ENCODE results near the gene CKS2. TPM values are rescaled to one million over a fixed set of nuclear protein-coding genes. Genes with fewer than 3 reads are reported as not detected.
"Not testable (repeated sequence)": the region's sequence is repeated elsewhere in the genome, so short reads cannot be mapped to it uniquely, and the experiment has no call there.

CKS2 gene
- 412 and 461 TPM in 2 replicates for total RNA-seq (2014; rRNA removed; shearing (Covaris generic); ENCODE audit: low replicate concordance)

DNA sequence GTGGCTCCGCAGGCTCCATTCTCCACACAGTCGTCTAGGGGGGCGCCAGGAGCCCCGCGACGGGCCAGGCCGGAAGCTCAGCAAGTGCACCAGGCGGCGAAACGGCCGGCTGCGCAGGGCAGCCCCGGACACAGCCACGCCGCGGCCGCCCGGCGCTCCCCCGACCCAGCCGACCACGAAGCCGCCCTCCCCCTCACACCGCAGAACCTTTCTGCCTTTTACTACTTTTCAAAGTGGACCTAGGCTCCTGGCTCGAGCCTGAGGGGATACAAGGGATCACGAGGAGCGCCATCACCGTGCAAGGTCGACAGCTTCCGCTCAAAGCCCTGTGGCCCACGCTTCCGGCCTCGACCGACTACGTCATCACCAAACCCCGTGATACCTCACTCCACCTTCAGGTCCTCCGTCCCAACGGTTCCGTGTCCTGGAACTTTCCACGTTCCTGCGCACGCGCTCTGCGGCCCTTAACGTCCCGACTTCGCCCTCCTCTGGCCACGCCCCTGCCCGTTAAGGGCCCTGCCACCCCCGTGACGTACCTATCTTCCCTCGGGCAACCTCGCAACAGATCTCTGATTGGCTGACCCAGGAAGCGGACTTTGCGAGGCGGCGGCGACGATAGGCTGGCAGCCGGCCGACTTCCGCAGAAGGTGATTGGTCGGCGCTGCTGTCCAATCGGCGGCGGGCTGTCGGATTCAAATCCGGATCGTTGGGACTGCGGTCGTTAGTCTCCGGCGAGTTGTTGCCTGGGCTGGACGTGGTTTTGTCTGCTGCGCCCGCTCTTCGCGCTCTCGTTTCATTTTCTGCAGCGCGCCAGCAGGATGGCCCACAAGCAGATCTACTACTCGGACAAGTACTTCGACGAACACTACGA lies at the start of gene CKS2:
CKS2 (plus strand) TSS at position 721 of the 871 bp plus-strand sequence; CDS start at position 819, 98 bp downstream.
- peak; percentile 100 for DNase-seq (ENCODE audit: low read depth)
- in situ Hi-C loops (cut with HindIII; ENCODE audit: low pct_unique_long_range_greater_than_20kb, low sequenced_read_pairs), result no loop called here

DNA sequence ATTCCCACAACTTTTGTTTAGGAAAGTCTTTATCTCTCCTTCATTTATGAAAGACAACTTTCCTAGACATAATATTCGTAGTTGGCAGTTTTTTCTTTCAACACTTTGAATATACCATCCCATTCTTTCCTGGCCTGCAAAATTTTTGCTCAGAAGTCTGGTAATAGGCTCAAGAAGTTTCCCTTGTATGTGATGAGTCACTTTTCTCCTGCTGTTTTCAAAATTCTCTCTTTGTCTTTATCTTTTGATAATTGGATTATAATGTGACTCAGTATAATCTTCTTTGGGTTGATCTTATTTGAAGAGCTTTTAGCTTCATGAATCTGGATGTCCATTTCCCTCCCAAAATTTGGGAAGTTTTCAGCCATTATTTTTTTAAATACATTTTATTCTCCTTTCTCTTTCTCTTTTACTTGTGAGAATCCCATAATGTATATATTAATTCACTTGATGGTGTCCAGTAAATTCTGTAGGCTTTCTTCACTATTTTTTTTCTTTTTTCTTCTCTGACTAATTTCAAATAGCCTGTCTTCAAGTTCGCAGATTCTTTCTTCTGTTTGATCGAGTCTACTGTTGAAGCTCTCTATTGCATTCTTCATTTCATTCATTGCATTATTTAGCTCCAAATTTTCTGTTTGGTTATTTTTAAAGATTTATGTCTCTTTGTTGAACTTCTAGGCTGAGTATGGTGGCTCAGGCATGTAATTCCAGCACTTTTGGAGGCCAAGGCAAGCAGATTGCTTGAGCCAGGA lies 37.3 kb upstream of the CKS2 start:
- DNase-seq (ENCODE audit: low read depth), result no peak
- in situ Hi-C loops (cut with HindIII; ENCODE audit: low pct_unique_long_range_greater_than_20kb, low sequenced_read_pairs), result no loop called here

DNA sequence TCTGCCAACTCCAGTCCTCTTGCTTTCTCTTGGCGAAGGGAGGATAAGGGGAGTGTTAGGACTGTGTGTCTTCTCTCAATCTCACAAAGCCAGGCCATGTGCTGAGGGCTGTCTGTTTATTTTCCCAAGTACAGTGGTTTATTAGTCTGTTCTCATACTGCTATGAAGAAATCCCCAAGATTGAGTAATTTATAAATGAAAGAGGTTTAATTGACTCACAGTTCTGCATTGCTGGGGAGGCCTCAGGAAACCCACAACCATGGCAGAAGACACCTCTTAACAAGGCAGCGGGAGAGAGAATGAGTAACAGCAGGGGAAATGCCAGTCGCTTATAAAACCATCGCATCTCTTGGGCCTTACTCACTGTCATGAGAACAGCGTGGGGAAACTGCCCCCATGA lies 36.2 kb upstream of the CKS2 start:
- DNase-seq (ENCODE audit: low read depth), result no peak
- in situ Hi-C loops (cut with HindIII; ENCODE audit: low pct_unique_long_range_greater_than_20kb, low sequenced_read_pairs), result no loop called here

DNA sequence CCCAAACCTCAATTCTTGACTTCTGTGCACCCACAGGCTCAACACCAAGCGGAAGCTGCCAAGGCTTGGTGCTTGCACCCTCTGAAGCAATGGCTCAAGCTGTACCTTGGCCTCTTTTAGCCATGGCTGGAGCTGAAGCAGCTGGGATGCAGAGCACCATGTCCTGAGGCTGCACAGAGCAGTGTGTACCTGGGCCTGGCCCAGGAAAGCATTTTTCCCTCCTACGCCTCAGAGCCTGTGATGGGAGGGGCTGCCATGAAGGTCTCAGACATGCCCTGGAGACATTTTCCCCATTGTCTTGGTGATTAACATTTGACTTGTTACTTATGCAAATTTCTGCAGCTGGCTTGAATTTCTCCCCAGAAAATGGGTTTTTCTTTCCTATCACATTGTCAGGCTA lies 35.0 kb upstream of the CKS2 start:
- DNase-seq (ENCODE audit: low read depth); in situ Hi-C loops (cut with HindIII; ENCODE audit: low pct_unique_long_range_greater_than_20kb, low sequenced_read_pairs): not testable (repeated sequence)

DNA sequence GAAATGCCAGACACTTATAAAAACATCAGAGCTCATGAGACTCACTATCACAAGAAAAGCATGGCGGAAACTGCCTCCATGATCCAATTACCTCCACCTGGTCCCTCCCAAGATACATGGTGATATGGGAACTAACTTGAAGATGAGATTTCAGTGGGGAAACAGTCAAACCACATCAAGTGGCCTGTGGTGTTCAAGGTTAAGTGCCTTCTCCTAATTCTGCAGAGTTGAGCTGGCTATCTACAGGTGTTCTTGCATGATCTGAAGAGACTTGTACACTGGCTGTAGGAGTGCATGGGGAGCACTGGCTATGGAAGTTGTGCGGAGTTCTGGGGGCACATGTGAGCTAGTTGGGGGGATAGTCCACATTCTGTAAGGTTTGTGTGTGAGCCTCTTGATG lies 34.0 kb upstream of the CKS2 start:
- DNase-seq (ENCODE audit: low read depth), result no peak
- in situ Hi-C loops (cut with HindIII; ENCODE audit: low pct_unique_long_range_greater_than_20kb, low sequenced_read_pairs), result no loop called here

DNA sequence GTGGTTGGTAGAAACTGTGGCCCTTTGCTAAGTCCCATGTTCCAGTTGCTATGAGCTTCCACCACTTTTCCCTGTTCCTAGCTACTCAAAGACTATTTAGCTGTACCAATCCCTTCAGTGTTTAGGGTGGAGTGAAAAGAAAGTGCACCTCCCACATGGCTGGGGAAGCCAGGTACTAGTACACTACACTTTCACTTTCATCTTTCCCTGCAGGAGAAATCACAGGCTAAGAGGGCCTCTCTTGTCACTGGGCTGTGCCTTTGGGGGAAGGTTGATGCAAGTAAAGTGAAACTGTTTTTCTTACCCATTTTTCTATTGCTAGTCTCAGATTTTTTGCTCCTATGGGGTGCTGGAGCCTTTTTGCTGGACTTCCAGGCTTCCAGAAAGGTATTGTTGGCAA lies 33.5 kb upstream of the CKS2 start:
- in situ Hi-C loops (cut with HindIII; ENCODE audit: low pct_unique_long_range_greater_than_20kb, low sequenced_read_pairs), result no loop called here
- peak; percentile 7 for DNase-seq (ENCODE audit: low read depth)

DNA sequence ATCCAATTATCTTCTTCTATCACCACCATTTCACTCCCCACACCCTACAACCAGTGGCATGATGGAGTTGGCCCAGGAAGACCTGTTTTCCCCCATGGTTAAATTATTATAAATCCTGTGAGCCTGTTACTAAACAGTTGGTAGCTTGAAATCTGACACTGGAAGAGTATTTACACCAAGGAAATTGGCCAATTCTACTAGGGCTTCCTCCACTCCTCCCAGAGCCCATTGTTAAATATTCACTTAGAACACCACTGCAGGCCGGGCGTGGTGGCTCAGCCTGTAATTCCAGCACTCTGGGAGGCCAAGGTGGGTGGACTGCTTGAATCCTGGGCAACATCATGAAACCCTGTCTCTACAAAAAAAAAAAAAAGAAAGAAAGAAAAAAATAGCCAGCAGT lies 32.4 kb upstream of the CKS2 start:
- in situ Hi-C loops (cut with HindIII; ENCODE audit: low pct_unique_long_range_greater_than_20kb, low sequenced_read_pairs), result no loop called here
- DNase-seq (ENCODE audit: low read depth), result no peak

DNA sequence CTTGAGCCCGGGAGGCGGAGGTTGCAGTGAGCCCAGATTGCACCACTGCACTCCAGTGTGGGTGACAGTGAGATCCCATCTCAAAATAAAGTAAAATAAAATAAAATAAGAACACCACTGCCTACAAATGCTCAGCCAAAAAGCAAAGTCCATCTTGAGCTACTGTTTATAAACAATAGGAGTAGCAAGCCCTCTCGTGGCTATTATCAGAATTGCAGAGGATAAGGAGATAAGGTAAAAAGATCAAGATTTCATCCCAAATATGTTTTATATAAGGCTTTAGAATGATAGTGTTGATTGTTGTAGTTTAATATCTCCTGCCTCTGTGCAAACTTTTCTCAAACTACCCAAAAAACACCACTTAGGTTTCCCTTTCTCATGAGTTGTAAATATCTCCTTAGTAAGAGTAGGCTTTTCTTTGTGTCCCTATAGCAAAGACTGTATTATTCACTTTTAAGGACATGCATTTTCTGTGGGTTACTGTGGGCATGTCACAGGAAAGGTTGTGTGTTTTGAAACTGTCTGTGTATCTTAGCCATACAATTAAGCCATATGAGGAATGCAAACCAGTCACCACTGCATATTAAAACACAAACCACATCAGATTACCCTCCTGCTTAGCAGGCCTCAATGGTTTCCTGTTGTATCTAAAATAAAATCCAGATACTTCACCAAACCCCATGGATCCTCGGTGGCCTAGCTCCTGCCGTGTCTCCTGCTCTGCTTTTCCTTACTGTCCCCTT lies 31.8 kb upstream of the CKS2 start:
- peak; percentile 22 for DNase-seq (ENCODE audit: low read depth)
- in situ Hi-C loops (cut with HindIII; ENCODE audit: low pct_unique_long_range_greater_than_20kb, low sequenced_read_pairs), result no loop called here

DNA sequence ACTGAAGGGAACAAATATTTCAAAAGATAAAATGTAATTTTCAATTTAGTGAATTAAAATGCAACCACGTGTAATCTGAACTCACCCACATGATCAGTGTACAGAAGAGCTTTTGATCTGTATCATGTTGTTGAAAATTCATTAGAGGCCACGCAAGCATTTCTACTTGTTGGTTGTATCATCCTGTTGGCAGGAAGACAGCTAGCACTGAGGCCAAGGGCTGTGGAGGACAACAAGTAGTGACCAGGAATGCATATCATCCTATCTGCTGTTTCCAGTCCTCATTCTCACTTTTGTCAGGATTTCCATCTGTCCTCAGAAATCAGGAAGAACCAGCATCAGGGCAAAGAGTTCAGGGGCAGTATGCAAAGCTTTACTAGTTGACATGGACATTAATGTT lies 29.9 kb upstream of the CKS2 start:
- no peak for DNase-seq (ENCODE audit: low read depth)
- in situ Hi-C loops (cut with HindIII; ENCODE audit: low pct_unique_long_range_greater_than_20kb, low sequenced_read_pairs), result no loop called here

DNA sequence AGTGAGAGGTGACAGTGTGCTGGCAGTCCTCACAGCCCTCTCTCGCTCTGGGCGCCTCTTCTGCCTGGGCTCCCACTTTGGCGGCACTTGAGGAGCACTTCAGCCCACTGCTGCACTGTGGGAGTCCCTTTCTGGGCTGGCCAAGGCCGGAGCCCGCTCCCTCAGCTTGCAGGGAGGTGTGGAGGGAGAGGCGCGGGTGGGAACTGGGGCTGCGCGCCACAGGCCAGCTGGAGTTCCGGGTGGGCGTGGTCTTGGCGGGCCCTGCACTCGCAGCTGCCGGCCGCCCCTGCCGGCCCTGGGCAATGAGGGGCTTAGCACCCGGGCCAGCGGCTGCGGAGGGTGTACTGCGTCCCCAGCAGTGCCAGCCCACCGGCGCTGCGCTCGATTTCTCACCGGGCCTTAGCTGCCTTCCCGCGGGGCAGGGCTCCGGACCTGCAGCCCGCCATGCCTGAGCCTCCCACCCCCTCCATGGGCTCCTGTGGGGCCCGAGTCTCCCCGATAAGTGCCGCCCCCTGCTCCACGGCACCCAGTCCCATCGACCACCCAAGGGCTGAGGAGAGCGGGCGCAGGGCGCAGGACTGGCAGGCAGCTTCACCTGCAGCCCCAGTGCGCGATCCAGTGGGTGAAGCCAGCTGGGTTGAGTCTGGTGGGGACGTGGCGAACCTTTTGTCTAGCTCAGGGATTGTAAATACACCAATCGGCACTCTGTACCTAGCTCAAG lies 28.6 kb upstream of the CKS2 start:
- in situ Hi-C loops (cut with HindIII; ENCODE audit: low pct_unique_long_range_greater_than_20kb, low sequenced_read_pairs), result not testable (repeated sequence)

DNA sequence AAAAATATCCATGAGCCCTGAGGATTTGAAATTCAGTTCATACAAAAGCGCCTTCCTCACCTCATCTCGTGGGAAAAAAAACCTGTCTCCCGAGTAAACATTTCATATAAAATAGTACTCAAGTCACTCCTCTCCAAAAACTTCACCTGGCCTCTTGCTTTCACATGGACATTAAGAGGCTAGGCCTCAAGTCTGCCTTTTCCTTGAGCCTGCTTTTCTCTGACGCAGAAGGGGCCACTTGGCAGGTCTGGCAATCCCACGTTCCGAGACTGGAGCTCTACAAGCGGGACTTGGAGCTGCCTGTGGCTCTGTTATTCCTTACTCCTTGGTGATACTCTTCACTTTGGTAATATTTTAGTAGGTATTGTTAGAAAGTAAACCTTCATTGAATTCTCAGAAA lies 26.9 kb upstream of the CKS2 start:
- in situ Hi-C loops (cut with HindIII; ENCODE audit: low pct_unique_long_range_greater_than_20kb, low sequenced_read_pairs), result no loop called here

More for the DNA sequence above, 28.6 kb upstream of the CKS2 start:
- DNase-seq (ENCODE audit: low read depth), result not testable (repeated sequence)

DNA sequence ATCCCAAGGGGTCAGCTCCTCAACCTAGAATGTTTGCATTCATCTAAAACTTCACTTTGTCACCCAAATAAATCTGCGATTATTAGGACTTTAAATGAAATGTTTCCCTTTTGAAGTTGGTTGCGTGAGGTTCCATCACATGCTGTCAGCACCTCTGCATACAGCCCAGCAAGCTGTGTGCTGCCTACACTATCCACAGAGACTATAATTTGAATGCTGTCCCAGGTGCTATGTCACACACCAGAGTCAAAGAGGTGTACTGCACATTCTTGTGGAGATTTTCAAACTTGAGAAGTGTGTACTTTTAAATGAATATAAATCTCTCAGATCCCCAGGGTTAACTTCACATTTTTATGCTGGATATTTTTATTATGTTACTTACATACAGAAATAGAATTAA lies 19.3 kb upstream of the CKS2 start:
- in situ Hi-C loops (cut with HindIII; ENCODE audit: low pct_unique_long_range_greater_than_20kb, low sequenced_read_pairs), result no loop called here

More for the DNA sequence above, 26.9 kb upstream of the CKS2 start:
- no peak for DNase-seq (ENCODE audit: low read depth)

DNA sequence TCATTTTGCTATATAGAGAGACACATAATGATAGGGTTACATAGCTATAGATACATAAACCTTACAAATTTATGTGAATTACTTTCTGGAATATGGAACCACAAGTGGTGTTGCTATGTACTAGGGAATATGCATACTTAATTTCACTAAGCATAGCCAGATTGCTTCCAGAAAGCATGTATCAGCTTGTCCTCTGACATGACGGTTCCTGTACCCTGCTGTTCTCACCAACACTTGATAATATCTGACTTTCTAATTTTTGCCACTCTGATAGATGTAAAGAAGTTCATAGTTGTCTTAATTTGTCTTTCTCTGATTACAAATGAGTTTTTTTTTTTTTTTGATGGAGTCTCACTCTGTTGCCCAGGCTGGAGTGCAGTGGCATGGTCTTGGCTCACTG lies 18.0 kb upstream of the CKS2 start:
- no peak for DNase-seq (ENCODE audit: low read depth)
- in situ Hi-C loops (cut with HindIII; ENCODE audit: low pct_unique_long_range_greater_than_20kb, low sequenced_read_pairs), result no loop called here

More for the DNA sequence above, 19.3 kb upstream of the CKS2 start:
- DNase-seq (ENCODE audit: low read depth), result no peak

DNA sequence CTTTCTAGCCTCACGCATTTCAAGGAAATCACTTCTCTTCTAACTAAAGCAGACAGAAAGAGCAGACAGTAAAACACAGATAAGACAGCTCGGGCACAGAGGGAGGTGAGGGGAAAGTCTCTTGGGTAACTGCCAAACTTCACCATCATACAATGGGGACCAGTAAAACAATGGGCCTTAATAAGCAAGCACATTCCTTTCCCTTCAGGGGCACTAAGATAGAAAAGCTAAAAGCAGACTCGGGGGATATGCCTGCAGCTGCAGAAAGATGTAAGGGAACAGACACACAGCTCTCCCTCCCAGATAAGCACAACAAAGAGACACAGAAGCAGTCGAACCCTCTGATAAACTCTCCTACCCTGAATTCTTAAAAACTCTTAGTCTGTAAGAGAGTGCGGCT lies 15.6 kb upstream of the CKS2 start:
- no peak for DNase-seq (ENCODE audit: low read depth)
- in situ Hi-C loops (cut with HindIII; ENCODE audit: low pct_unique_long_range_greater_than_20kb, low sequenced_read_pairs), result no loop called here

DNA sequence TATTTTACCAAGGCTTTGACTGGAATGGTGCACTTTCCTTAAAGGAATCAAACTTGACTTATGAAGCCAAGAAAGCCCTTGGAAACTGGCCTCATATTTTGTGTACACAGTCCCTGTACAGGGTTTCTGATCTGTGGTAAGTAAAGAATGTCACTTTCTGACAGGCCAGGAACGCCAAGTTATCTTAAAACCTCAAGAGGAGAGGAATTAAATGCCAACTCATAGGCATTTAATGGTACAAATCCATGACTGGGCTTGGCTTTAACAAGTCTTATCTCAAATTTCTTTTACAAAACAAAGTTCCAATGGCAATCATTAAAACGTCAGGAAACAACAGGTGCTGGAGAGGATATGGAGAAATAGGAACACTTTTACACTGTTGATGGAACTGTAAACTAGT lies 9.0 kb upstream of the CKS2 start:
- in situ Hi-C loops (cut with HindIII; ENCODE audit: low pct_unique_long_range_greater_than_20kb, low sequenced_read_pairs); DNase-seq (ENCODE audit: low read depth): not testable (repeated sequence)

DNA sequence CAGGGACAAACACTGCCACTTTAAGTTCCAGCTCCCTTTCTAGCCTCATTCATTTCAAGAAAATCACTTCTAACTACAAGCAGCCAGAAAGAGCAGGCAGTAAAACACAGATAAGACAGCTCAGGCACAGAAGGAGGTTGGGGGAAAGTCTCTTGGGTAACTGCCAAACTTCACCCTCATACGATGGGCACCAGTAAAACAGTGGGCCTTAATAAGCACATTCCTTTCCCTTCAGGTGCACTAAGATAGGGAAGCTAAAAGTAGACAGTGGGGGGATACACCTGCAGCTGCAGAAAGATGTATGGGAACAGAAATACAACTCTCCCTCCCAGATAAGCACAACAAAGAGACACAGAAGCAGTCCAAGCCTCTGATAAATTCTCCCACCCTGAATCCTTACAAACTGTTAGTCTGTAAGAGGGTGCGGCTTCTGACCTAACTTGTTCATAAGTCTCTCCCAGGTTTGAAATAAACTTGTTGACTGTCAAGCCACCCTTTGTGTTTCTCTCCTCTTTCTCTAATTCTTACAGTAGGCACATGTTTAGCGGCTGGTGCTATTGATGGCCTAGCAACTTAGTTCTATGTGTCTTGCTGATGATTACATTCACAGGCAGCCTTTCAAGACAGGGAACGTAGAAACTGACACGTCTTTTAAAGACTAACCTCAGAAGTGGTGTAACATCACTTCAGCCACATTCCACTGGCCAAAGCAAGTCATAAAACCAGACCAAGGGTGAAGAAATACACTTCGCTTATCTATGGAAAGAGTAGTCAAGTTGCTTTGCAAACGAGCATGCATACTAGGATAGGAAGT lies 6.8 kb upstream of the CKS2 start:
- in situ Hi-C loops (cut with HindIII; ENCODE audit: low pct_unique_long_range_greater_than_20kb, low sequenced_read_pairs), result no loop called here
- no peak for DNase-seq (ENCODE audit: low read depth)

DNA sequence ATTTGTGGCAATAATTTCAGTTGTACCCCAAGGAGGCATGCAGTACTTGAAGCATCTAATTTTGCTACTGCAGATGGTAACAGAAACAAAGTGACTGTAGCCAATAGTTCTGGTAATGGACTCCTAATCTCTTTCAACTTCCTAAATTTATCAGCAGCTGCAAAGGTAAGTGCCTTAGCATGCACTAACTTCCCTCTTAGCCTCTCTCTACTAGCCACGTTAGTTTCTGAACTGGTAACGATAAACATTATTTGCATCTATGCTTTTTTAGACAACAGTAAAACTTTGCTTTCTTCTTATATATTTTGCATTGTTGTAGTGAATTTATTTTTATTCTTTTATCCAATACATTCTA lies 6.2 kb upstream of the CKS2 start:
- in situ Hi-C loops (cut with HindIII; ENCODE audit: low pct_unique_long_range_greater_than_20kb, low sequenced_read_pairs), result no loop called here
- DNase-seq (ENCODE audit: low read depth), result no peak

All from Caki2 (cell line).